ENCODE measurements around the gene NCOA1. TPM values are rescaled to one million over a fixed set of nuclear protein-coding genes. Genes with fewer than 3 reads are reported as not detected.

Gene NCOA1
- total RNA-seq, 1 experiment from 2014 or later, result 27.5 TPM

- Histone ChIP-seq H3K4me1 (ENCODE audit: insufficient read depth, low read length, poor library complexity, severe bottlenecking) (peaks cover 19% of the 10 kb centered on the region), H3K27ac (ENCODE audit: low read depth, low read length, poor library complexity, severe bottlenecking) (no peak overlapping the region), H3K4me3 (ENCODE audit: low read depth, low read length, poor library complexity, severe bottlenecking) (no peak overlapping the region), H3K9me3 (ENCODE audit: low read depth, low read length, poor library complexity, severe bottlenecking) (no peaks in the 10 kb centered on the region), H3K27me3 (replicated peaks; ENCODE audit: insufficient read depth, low read depth, low read length, poor library complexity) (no peaks in the 10 kb centered on the region), H3K36me3 (ENCODE audit: insufficient read depth, low read length, poor library complexity, severe bottlenecking) (no peaks in the 10 kb centered on the region)
- intact Hi-C loops (cut with micrococcal nuclease; ENCODE audit: unreplicated experiment), result no loop called here
- POLR2A ChIA-PET (ENCODE audit: low non-redundant PET), result no interaction called here
- CTCF ChIA-PET, result no interaction called here
- DNase-seq (ENCODE audit: low spot score), result no peak
- no peak for TF ChIP-seq EZH2 (IDR thresholded peaks at IDR 0.05; ENCODE audit: borderline replicate concordance, low read depth, low read length, poor library complexity, severe bottlenecking)
- no peak for TF ChIP-seq CTCF (conservative IDR thresholded peaks at IDR 0.05; ENCODE audit: low read depth, low read length)
- BruUV-seq (replicated peaks), result no TSS peak
Measured at GRCh38 chr2:24628746-24629145, 137.7 kb downstream of the NCOA1 start.

DNA sequence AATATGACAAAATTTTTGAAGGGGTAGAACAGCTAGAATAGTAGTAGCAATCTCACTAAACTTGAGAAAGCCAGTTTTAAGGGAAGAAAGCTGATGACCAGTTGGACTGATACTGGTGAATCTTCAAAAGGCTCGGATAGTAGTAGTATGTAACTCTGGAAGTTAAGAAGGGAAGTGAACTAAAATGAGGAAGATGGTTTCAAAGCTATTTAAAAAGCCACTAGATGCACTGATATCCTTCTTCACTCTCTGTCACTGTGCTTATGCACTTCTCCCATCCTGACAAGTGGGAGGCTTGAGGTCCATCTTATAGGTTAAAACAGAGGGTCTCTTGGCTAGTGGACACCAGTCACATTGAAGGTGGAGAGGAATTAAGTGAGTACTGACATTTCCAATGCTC lies 141.1 kb downstream of the NCOA1 start:
- Histone ChIP-seq H3K27me3 (replicated peaks; ENCODE audit: insufficient read depth, low read depth, low read length, poor library complexity) (no peaks in the 10 kb centered on the region), H3K4me1 (ENCODE audit: insufficient read depth, low read length, poor library complexity, severe bottlenecking) (peaks cover 5% of the 10 kb centered on the region), H3K36me3 (ENCODE audit: insufficient read depth, low read length, poor library complexity, severe bottlenecking) (no peaks in the 10 kb centered on the region), H3K9me3 (ENCODE audit: low read depth, low read length, poor library complexity, severe bottlenecking) (no peaks in the 10 kb centered on the region), H3K27ac (ENCODE audit: low read depth, low read length, poor library complexity, severe bottlenecking) (no peak overlapping the region), H3K4me3 (ENCODE audit: low read depth, low read length, poor library complexity, severe bottlenecking) (no peak overlapping the region)
- no peak for TF ChIP-seq EZH2 (IDR thresholded peaks at IDR 0.05; ENCODE audit: borderline replicate concordance, low read depth, low read length, poor library complexity, severe bottlenecking)
- no peak for TF ChIP-seq CTCF (conservative IDR thresholded peaks at IDR 0.05; ENCODE audit: low read depth, low read length)
- DNase-seq (ENCODE audit: low spot score), result no peak
- BruUV-seq (replicated peaks), result no TSS peak
- intact Hi-C loops (cut with micrococcal nuclease; ENCODE audit: unreplicated experiment), result no loop called here
- ChIA-PET CTCF (no interaction called here), POLR2A (ENCODE audit: low non-redundant PET) (no interaction called here)

GRCh38 chr2:24635181-24635580 lies 144.1 kb downstream of the NCOA1 start:
- no peak for DNase-seq (ENCODE audit: low spot score)
- no peaks in the 10 kb centered on the region for H3K9me3 ChIP-seq (ENCODE audit: low read depth, low read length, poor library complexity, severe bottlenecking)
- no peaks in the 10 kb centered on the region for H3K36me3 ChIP-seq (ENCODE audit: insufficient read depth, low read length, poor library complexity, severe bottlenecking)
- no TSS peak for BruUV-seq (replicated peaks)
- H3K27me3 ChIP-seq (replicated peaks; ENCODE audit: insufficient read depth, low read depth, low read length, poor library complexity), result no peaks in the 10 kb centered on the region
- no peak overlapping the region for H3K27ac ChIP-seq (ENCODE audit: low read depth, low read length, poor library complexity, severe bottlenecking)
- ChIA-PET POLR2A (ENCODE audit: low non-redundant PET) (no interaction called here), CTCF (no interaction called here)
- no peaks in the 10 kb centered on the region for H3K4me1 ChIP-seq (ENCODE audit: insufficient read depth, low read length, poor library complexity, severe bottlenecking)
- H3K4me3 ChIP-seq (ENCODE audit: low read depth, low read length, poor library complexity, severe bottlenecking), result no peak overlapping the region
- no peak for TF ChIP-seq CTCF (conservative IDR thresholded peaks at IDR 0.05; ENCODE audit: low read depth, low read length)
- TF ChIP-seq EZH2 (IDR thresholded peaks at IDR 0.05; ENCODE audit: borderline replicate concordance, low read depth, low read length, poor library complexity, severe bottlenecking), result no peak
- intact Hi-C loops (cut with micrococcal nuclease; ENCODE audit: unreplicated experiment), result no loop called here

Data from A673 (cell line).